GM19395 (cell line): ENCODE results near the gene CRLF1.
A peak's percentile ranks its signal among the peaks of the same experiment; 100 is the strongest.

ENCODE experiments used
- ATAC-seq: cut with Tn5 transposase; IDR thresholded peaks from one replicate; pipeline ENCODE4 v1.9.1; 2021; ENCODE audit warnings: mild to moderate bottlenecking, moderate library complexity; ENCODE audit not compliant: unreplicated experiment

CRLF1 gene

GRCh38 chr19:18559685-18560084 lies 46.9 kb downstream of the CRLF1 start:
- no peak for ATAC-seq

- no peak for ATAC-seq
These were observed 48.0 kb downstream of the CRLF1 start for GRCh38 chr19:18558604-18559003.

DNA sequence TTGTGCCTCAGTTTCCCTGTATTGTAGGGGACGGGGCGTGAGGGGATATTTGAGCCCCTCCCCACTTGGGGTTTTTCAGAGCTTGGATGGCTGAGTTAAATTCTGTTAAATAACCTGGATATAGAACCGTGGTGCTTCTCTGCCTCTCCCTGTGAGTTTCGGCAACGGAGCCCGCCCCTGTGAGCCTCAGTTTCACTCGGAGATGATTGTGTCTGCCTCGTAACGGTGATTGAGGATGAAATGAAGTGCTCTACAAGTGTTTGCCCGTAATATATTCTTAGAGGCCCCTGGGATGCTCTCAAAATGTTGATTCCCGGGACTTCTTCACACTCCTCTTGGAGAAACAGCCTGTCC lies 48.4 kb downstream of the CRLF1 start:
- ATAC-seq = no peak

- ATAC-seq = peak; percentile 93
These were observed 49.0 kb downstream of the CRLF1 start, which contains the start of gene KXD1 for GRCh38 chr19:18557411-18558201. Gene KXD1 (plus strand): TSS chr19:18557870. CDS start chr19:18562057, 4,187 bp downstream.

- no peak for ATAC-seq
These were observed 55.0 kb downstream of the CRLF1 start for GRCh38 chr19:18551631-18552030.

- peak; percentile 70 for ATAC-seq
These were observed 62.7 kb downstream of the CRLF1 start for GRCh38 chr19:18543814-18544475.
